ENCODE measurements around the gene PC.

The PC gene

GRCh38 chr11:67002297-67002913, 44.2 kb upstream of the PC start:
- TF ChIP-seq, protein P1, sequence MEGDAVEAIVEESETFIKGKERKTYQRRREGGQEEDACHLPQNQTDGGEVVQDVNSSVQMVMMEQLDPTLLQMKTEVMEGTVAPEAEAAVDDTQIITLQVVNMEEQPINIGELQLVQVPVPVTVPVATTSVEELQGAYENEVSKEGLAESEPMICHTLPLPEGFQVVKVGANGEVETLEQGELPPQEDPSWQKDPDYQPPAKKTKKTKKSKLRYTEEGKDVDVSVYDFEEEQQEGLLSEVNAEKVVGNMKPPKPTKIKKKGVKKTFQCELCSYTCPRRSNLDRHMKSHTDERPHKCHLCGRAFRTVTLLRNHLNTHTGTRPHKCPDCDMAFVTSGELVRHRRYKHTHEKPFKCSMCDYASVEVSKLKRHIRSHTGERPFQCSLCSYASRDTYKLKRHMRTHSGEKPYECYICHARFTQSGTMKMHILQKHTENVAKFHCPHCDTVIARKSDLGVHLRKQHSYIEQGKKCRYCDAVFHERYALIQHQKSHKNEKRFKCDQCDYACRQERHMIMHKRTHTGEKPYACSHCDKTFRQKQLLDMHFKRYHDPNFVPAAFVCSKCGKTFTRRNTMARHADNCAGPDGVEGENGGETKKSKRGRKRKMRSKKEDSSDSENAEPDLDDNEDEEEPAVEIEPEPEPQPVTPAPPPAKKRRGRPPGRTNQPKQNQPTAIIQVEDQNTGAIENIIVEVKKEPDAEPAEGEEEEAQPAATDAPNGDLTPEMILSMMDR (IDR thresholded peaks at IDR 0.05; ENCODE audit: poor library complexity, severe bottlenecking), result no peak
- ATAC-seq (ENCODE audit: low read depth), result no peak
- no peaks in the 10 kb centered on the region for H3K36me3 ChIP-seq (ENCODE audit: low read depth)
- H3K9me3 ChIP-seq (ENCODE audit: severe bottlenecking), result no peaks in the 10 kb centered on the region
- no peaks in the 10 kb centered on the region for H3K27me3 ChIP-seq (ENCODE audit: insufficient read depth, poor library complexity, severe bottlenecking)
- no peaks in the 10 kb centered on the region for H3K4me1 ChIP-seq (ENCODE audit: insufficient read depth, poor library complexity, severe bottlenecking)
- DNase-seq (ENCODE audit: low spot score), result no peak
- no peak overlapping the region for H3K4me3 ChIP-seq (ENCODE audit: severe bottlenecking)
- H3K27ac ChIP-seq (ENCODE audit: poor library complexity, severe bottlenecking), result no peak overlapping the region

- ATAC-seq (ENCODE audit: low read depth) (no peak), DNase-seq (ENCODE audit: low spot score) (no peak)
- Histone ChIP-seq H3K27me3 (ENCODE audit: insufficient read depth, poor library complexity, severe bottlenecking) (no peaks in the 10 kb centered on the region), H3K4me1 (ENCODE audit: insufficient read depth, poor library complexity, severe bottlenecking) (no peaks in the 10 kb centered on the region), H3K27ac (ENCODE audit: poor library complexity, severe bottlenecking) (no peak overlapping the region), H3K36me3 (ENCODE audit: low read depth) (no peaks in the 10 kb centered on the region), H3K4me3 (ENCODE audit: severe bottlenecking) (no peak overlapping the region), H3K9me3 (ENCODE audit: severe bottlenecking) (no peaks in the 10 kb centered on the region)
- TF ChIP-seq, protein P1 (IDR thresholded peaks at IDR 0.05; ENCODE audit: poor library complexity, severe bottlenecking), result no peak
Measured at GRCh38 chr11:67001332-67001731, 43.1 kb upstream of the PC start.

DNA sequence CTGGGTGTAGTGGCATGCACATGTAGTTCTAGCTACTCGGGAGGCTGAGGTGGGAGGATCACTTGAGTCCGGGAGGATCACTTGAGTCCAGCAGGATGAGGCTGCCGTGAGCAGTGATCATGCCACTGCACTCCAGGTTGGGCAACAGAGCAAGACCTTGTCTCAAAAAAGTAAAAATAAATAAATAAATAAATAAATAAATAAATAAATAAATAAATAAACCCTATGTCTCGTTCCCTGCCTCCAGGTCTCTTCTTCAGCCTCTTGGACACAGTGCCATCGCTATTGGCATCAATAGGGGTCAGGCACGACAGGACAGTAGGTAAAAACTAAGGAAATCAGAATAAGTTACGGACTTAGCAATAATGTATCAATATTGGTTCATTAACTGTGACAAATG, 41.4 kb upstream of the PC start:
- no peak overlapping the region for H3K4me3 ChIP-seq (ENCODE audit: severe bottlenecking)
- ATAC-seq (ENCODE audit: low read depth) (no peak), DNase-seq (ENCODE audit: low spot score) (no peak)
- no peaks in the 10 kb centered on the region for H3K36me3 ChIP-seq (ENCODE audit: low read depth)
- no peaks in the 10 kb centered on the region for H3K27me3 ChIP-seq (ENCODE audit: insufficient read depth, poor library complexity, severe bottlenecking)
- no peaks in the 10 kb centered on the region for H3K9me3 ChIP-seq (ENCODE audit: severe bottlenecking)
- TF ChIP-seq, protein P1 (IDR thresholded peaks at IDR 0.05; ENCODE audit: poor library complexity, severe bottlenecking), result no peak
- no peaks in the 10 kb centered on the region for H3K4me1 ChIP-seq (ENCODE audit: insufficient read depth, poor library complexity, severe bottlenecking)
- no peak overlapping the region for H3K27ac ChIP-seq (ENCODE audit: poor library complexity, severe bottlenecking)

- ATAC-seq (ENCODE audit: low read depth), result no peak; the same call in 2 of the 3 replicates
- no peak for DNase-seq (ENCODE audit: low spot score)
- H3K27me3 ChIP-seq (ENCODE audit: insufficient read depth, poor library complexity, severe bottlenecking), result no peaks in the 10 kb centered on the region
Measured at GRCh38 chr11:66996609-66997273, 38.6 kb upstream of the PC start.

More at GRCh38 chr11:66996609-66997273, 38.6 kb upstream of the PC start:
- Histone ChIP-seq H3K36me3 (ENCODE audit: low read depth) (no peaks in the 10 kb centered on the region), H3K4me1 (ENCODE audit: insufficient read depth, poor library complexity, severe bottlenecking) (no peaks in the 10 kb centered on the region), H3K27ac (ENCODE audit: poor library complexity, severe bottlenecking) (no peak overlapping the region), H3K9me3 (ENCODE audit: severe bottlenecking) (no peaks in the 10 kb centered on the region), H3K4me3 (ENCODE audit: severe bottlenecking) (no peak overlapping the region)
- TF ChIP-seq, protein P1 (IDR thresholded peaks at IDR 0.05; ENCODE audit: poor library complexity, severe bottlenecking), result no peak
